Measurements from ENCODE around the gene PAPLN. TPM values are rescaled to one million over a fixed set of nuclear protein-coding genes. Genes with fewer than 3 reads are reported as not detected.

PAPLN gene
- total RNA-seq, 1 donor from 2014 or later = 12.7 TPM

DNA sequence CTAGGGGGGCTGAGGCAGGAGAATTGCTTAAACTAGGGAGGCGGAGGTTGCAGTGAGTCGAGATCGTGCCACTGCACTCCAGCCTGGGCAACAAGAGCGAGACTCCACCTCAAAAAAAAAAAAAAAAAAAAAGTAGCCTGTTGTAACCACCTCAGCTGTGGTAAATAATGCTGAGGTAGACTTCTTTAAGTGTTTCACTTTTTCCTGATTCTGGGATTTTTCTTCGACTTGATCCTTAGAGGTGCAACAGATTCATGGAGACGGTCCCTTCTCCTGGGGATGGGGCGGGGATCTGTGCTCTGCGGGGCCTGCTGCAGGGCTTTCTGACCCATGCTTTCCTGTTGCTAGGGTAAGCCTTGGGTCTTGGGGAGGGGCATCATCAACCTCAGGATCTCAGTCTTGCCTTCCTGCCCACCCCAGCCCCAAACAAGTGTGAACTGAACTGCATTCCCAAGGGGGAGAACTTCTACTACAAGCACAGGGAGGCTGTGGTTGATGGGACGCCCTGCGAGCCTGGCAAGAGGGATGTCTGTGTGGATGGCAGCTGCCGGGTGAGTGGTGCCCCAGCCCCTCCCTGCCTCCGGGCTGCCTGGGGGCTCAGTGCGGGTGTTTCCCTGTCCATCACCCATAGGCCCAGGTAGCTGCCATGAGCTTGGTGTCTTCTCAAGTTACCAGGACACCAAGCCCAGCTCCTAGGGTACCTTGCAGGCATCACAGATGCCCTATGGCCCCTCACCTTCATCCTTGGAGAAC, 12.4 kb downstream of the PAPLN start:
- no peak for DNase-seq (ENCODE audit: low read depth)
- H3K4me3 ChIP-seq (ENCODE audit: low read depth, low read length) = no peak overlapping the region
- TF ChIP-seq, protein P1, sequence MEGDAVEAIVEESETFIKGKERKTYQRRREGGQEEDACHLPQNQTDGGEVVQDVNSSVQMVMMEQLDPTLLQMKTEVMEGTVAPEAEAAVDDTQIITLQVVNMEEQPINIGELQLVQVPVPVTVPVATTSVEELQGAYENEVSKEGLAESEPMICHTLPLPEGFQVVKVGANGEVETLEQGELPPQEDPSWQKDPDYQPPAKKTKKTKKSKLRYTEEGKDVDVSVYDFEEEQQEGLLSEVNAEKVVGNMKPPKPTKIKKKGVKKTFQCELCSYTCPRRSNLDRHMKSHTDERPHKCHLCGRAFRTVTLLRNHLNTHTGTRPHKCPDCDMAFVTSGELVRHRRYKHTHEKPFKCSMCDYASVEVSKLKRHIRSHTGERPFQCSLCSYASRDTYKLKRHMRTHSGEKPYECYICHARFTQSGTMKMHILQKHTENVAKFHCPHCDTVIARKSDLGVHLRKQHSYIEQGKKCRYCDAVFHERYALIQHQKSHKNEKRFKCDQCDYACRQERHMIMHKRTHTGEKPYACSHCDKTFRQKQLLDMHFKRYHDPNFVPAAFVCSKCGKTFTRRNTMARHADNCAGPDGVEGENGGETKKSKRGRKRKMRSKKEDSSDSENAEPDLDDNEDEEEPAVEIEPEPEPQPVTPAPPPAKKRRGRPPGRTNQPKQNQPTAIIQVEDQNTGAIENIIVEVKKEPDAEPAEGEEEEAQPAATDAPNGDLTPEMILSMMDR (conservative IDR thresholded peaks at IDR 0.05; ENCODE audit: low read depth, low read length) = no peak

DNA sequence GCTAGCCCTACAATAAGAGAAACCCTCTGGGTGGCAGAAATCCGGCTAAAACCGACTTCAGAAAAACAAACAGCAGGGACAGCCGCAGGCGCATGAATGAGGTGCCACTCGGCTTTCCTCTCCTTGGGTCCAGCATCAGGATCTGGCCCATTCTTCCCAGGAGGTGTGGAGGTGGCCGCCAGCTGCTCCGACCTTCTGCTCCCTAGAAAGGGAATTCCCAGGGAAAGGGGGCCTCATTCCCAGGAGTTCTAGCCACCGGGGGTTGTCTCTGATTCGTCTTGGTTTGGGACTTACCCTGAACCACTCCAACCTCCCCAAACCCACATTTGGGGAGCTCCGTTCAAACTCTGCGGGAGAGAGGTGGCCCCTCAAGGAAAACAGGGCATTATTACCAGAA, 13.0 kb downstream of the PAPLN start:
- DNase-seq (ENCODE audit: low read depth) = no peak
- no peak overlapping the region for H3K4me3 ChIP-seq (ENCODE audit: low read depth, low read length)
- TF ChIP-seq, protein P1 (conservative IDR thresholded peaks at IDR 0.05; ENCODE audit: low read depth, low read length) = no peak

DNA sequence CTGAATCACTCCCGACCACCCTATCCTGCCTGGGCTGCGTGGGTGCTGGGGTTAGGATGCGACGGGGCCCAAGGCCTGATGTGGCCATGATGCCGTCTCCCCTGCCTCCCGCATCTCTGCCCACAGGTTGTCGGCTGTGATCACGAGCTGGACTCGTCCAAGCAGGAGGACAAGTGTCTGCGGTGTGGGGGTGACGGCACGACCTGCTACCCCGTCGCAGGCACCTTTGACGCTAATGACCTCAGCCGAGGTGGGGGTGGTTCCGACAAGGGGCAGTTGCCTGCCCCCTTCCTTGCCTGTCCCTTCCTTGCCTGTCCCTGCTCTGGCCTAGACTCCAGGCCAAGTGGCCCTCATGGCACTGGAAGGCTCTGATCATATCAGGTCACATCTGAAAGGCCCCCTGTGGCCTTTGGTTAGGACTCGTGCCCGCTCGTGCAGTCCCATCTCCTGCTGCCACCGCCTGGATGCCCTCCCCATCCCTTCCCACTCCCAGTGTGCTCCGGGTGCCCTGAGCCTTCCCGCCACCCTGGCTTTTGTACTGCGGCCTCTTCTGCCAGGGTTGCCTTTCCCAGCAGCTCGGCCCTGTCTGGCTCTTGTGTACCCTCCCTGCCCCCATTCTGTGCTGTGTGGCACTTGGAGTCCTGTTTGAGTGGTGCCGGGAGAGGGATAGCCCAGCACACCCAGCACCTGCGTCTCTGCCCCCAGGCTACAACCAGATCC, 13.6 kb downstream of the PAPLN start:
- H3K4me3 ChIP-seq (ENCODE audit: low read depth, low read length) = no peak overlapping the region
- no peak for DNase-seq (ENCODE audit: low read depth)
- TF ChIP-seq, protein P1 (conservative IDR thresholded peaks at IDR 0.05; ENCODE audit: low read depth, low read length) = no peak

DNA sequence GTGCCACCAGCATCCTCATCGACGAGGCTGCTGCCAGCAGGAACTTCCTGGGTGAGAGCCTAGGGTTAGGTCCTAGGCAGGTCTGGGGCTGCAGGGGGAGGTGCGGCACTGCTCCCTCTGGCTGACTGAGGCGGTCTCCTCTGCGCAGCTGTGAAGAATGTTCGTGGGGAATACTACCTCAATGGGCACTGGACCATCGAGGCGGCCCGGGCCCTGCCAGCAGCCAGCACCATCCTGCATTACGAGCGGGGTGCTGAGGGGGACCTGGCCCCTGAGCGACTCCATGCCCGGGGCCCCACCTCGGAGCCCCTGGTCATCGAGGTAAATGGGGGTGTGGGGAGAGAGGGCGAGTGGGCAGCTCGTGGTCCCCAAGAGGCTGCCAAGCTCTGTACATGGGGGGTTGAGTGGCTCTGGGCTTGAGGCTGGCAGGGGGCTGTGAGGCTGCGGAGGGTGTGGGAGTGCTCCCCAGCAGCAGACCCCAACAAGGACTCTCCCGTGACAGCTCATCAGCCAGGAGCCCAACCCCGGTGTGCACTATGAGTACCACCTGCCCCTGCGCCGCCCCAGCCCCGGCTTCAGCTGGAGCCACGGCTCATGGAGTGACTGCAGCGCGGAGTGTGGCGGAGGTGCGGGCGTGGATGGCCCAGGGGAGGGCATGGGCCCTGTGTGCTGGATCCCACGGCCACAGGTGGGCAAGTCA, 14.4 kb downstream of the PAPLN start:
- no peak for DNase-seq (ENCODE audit: low read depth)
- no peak overlapping the region for H3K4me3 ChIP-seq (ENCODE audit: low read depth, low read length)
- TF ChIP-seq, protein P1 (conservative IDR thresholded peaks at IDR 0.05; ENCODE audit: low read depth, low read length) = no peak

DNA sequence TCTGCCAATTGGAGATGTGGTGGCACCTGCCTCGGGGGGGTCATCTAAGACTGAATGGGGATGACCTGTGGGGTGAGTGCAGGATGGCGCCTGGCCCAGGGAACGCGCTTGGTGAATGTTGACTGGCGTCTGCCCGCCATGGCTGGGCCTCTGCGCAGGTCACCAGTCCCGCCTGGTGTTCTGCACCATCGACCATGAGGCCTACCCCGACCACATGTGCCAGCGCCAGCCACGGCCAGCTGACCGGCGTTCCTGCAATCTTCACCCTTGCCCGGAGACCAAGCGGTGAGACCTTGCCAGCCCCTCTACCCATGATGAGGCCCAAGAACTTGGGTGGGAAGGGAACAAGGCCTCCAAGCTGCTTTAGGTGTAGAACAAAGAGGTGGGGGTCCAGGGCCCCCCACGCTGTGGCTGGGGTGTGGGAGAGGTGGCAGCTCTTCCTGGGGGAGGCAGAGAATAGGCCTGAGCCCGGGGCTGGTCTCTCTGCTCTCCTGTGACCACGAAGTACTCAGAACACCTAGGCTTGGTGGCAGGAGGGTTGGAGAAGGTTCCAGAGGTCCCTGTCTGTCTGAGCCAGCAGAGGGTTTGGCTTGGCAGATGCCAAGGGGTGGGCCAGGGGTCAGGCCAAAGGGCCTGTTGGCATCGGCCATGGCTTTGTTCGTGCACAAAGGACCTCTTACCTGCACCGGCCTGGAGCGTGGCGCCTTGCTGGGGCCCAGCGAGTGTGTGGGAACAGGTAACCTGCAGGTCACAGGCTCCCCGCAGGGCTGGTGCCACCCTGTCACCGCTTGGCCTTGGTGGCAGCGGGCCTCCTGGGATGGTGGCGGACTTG, 15.4 kb downstream of the PAPLN start:
- TF ChIP-seq, protein P1 (conservative IDR thresholded peaks at IDR 0.05; ENCODE audit: low read depth, low read length) = no peak
- H3K4me3 ChIP-seq (ENCODE audit: low read depth, low read length) = no peak overlapping the region
- DNase-seq (ENCODE audit: low read depth) = no peak

DNA sequence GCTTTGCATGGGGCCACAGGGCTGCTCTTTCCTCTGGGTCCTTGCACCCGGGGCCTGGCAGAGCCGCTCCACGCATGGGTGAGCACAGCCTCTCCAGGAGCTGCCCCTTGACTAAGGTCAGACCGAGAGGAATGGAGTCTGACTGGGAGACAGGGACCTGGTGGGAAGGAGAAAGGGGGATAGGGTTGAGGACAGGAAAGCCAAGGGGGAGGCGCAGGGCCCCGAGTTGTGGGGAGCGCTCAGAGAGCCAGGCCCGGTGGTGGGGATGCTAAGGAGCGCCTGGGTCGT, 16.0 kb downstream of the PAPLN start:
- TF ChIP-seq, protein P1 (conservative IDR thresholded peaks at IDR 0.05; ENCODE audit: low read depth, low read length) = no peak
- no peak overlapping the region for H3K4me3 ChIP-seq (ENCODE audit: low read depth, low read length)
- DNase-seq (ENCODE audit: low read depth) = no peak

All from epithelial cell of proximal tubule (primary cell).